Left forelimb (tissue), 1 donor: Measurements from ENCODE around the gene CCDC88C.

Experiments used
- DNase-seq: peaks from one replicate; pipeline ENCODE4 v3.0.0-alpha.2; 2018; ENCODE audit warnings: low spot score

CCDC88C gene

DNA sequence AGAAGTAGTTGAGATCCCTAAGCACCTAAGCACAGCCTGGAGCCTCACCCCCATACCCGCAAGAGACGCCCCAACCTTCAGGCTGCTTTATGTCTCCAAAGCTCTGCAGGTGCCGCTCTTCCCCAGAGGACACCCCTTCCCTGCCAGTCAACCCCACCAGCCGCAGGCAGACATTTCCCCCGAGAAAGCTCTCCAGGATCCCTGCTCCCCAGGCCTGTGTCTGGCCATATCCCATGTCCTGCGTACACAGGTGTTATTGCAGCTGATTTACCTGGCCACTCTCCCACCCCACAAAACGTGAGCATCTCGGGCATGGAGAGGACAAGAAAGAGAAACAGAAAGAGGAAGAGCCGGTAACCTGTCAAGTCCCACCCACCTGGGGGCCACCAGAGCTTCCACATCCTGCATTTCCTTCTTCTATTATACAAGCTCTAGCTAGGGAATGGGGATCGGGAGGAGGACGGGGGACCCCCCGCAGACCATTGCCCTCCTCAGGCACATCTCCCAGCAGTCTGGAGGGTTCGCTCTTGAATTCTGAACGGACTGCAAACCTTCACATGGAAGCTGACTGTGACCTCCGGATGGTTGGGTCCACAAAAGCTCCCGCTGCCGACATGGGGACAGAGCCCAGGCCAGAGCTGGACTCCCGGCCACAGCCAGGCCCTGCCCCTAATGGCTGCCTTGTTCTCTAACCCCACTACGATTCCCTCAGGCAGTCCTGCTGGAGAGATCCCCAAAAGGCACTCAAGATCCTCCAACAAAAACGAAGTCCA is 17.6 kb downstream of the CCDC88C start:
- no peak for DNase-seq

DNA sequence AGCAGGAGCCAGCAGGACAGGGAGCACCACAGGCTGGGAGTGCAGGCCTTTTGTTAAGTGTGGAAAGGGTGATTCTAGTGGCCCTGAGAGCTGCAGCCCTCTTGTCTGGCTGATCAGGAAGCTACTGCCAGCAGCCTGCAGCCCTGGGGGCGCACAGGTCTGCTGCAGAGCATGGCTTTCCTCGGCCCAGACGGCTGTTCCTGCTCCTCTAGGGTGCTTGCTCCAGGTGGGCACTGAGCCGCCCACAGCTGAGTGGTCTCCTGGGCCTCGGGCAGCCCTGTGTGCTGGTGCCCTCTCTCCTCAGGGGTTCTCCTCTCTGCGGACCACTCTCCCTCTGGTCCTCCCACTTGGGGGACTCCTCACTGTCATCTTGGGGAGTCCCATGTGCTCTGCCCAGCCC is 18.9 kb downstream of the CCDC88C start:
- DNase-seq = no peak

DNA sequence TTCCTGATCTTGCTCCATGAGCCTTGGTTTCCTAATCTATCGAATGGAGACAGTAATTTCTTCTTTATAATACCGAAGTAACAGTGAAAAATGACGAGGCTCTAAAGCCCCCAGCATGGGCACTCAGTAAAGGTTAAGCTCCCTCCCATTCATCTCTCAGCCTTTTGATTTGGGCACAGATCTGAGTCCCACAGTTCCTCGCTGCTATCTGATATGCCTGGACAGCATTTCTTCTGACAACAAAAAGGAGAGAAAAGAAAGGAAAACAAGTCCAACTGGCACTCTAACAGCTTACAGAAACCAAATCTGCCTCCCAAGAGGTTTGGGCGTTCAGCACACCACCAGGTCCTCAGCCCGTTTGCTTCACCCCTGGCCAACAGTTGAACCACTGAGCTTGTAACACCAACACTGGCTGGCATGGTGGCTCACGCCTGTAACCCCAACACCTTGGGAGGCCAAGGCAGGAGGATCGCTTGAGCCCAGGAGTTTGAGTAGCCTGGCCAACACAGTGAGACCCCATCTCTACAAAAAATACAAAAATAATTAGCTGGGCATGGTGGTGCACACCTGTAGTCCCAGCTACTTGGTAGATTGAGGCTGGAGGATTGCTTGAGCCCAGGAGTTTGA is 19.5 kb downstream of the CCDC88C start:
- DNase-seq = no peak

DNA sequence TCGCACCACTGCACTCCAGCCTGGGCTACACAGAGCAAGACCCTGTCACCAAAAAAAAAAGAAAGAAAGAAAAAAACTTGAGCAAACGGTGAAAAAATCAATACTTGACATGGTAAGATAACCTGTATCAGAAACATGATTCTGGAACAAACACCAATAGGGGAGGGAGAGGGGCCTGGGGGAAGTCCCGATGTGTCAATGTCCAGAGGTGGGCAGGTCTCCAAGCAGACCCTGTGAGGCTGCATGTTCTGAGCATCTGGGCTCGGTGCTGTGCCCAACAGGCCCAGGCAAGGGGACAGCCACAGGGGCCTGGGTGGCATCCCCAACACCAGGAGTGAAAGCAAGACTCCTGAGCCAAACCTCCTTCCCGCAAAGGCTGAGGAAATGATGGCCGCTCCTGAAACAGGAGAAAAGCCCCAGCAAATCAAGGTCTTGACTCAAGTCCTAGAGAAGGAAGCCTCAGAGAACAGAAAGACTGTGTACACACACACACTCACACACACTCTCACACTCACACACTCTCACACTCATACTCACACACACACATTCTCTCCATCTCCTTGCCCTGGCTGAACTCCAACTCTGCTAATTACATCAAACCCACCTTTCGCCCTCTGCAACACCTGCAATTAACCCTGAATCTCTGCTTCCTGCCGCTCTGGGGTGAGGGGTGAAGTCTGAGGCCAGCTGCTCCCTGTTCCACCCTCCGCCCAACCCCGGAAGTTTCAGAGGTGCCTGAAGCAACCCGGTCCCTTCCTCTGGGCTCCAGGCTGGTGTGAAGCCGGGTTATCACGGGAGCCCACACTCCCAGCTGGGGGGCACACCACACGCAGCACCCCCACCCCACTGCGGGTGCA is 20.4 kb downstream of the CCDC88C start:
- DNase-seq = no peak

DNA sequence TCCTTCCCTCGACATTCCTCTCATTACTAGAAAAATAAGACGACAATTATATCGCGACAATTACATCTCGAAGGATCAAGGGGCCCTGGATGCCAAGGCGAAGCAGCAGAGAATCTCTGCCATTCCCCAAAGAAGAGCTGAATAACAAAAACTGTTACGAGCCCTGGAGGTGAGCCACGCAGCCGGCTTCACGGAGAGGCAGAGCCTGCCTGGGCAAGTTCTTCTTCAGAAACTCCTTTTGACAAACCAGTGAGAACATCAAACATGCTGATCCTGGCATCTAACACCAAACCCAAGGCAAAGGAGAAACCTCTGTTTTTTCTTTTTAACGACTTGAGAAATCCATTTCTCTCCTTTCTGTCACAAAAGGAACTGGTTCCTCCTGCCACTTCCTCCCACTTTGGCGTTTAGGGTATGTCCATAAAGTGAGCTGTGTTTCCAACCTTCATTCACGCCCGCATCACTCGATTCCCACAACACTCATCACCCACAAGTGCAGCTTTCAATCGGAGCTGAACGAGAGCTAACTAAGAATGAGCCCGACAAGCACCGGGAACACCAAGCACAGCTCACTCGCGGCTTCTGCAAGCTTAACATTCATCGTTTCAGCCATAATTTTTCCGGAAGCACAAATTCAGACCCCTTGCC is 21.5 kb downstream of the CCDC88C start:
- DNase-seq = no peak

DNA sequence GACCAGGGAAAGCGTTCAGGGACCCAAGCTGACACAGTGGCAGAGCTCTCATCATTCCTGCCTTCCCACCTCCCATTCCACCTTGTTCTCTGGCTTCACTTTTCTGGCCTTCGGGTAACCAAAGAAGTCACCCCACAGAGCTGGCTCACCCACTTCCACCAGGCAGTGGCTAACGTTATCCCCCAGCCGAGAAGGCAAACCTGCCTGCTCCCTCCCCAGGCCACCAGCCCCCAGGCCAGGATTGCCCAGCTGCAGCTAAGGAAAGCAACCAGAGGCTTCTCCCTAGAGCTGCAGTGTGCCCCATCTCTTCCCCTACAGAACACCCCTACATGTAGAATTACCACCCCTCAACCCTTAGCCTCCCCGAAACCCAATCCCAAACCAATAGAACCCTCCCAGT is 22.2 kb downstream of the CCDC88C start:
- DNase-seq = no peak

DNA sequence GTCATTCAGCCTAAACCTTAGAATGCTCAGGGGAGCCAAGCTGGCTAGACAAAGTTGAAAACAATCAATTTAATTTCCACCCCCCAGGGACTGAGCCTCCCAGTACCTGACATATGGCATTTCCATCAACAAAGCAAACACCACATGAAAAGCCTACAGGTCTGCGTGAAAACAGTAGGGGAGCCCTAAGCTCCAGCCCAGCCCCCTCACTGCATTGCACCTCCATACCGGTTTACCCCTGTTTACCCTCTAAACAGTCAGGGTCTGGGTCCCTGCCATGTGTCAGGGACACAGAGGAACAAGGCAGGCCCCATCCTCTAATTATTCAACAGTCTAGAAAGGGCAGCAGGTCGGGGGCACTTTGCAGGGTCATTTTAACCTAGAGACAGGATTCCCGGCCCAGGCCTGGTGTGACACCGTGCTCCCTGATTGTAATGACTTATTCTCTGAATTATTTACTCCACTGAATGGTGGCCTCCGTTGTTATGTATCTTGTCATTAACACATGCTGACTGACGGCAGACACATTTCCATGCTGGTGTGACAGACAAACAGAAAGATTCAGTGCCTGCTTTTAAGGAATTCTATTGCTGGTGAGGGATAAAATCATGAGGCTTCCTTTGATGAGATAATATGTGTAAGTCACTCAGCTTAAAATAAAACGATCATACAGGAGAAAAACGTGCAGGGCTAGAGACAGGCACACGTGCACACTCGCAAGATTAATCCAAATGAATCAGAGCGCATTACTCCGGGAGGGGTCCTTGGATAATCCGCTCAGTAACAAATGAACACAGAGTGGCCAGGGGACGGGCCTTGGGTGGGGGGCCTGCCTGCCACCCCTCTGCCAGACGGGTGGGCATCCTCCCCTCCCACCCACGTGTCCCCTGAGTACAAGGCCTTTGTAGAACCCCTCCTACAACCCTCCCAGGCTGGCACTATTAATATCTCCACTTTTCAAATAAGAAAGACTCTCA is 23.2 kb downstream of the CCDC88C start:
- no peak for DNase-seq

DNA sequence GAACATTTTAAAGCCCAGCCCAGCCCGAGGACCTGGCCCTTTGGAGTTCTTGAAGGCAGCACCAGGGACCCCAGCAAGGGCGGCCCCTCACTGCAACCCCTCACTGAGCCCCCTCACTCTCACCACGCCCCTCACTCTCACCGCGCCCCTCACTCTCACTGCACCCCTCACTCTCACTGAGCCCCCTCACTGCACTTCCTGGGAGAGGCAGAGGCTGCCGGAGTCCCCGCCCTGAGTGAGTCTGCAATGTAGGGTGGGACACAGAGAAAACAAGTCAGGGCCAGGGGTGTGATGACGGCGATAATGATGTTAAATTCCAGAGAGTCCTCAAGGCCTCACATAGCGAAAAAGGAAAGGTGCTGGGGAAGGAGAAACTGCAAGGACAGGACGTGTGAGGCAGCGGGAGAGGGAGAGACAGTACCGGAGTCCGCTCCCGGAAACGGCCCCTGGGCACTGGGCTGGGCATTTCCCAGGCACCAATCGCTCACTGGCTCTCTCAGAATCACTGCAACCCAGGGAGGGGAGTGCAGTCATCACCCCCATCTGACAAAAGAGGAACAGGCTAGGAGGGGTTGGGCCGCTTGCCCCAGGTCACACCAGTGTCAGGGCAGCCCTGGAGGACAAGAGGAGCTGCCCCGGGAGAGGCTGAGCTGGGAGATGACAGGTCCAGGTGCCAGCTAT is 24.9 kb downstream of the CCDC88C start:
- DNase-seq = no peak

DNA sequence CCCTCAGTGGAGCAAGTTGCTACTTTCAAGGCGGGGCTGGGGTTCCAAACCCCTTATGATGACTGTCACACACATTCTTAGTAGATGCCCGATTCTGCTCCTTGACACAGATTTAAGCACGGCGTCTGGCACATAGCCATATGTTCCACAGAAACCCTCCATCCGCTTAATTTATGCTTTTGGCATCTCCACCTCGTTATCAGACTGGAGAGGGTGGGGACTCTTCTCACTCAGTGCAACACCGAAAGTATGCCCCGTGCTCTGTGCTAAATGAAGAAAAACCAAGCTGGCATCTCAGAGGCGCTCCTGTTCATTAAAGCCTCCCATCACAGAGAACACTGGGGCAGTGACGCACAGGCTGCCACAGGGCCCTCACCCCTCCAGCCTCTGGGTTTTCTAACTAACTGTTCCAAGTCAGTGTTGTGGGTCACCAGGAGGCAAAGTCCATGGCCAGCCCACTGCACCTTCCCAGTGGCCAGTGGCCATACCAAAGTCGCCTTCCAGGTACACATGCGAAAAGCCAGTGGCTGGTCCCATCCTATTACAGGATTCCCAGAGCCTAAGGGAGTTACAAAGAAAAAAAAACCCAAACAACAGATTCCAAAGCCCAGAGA is 27.3 kb downstream of the CCDC88C start:
- no peak for DNase-seq

DNA sequence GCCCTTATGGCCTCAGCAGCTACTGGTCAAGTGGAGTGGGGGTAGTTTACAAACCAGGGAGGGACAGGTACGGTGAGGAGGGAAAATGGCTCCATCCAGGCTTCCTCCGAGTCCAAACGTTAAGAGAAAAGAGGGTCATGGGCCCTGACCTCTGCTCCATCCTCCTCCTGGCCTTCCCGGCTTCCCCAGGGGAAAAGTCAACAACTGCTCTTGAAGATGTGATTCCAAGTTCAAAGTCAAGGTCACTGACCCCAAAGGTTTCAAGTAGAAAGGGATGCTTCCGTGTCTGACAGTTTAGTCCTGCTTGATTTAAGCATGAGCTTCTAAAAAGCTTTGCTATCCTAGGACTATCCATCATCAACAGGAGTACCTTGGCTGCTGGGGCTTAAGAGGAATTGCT is 28.5 kb downstream of the CCDC88C start:
- no peak for DNase-seq

DNA sequence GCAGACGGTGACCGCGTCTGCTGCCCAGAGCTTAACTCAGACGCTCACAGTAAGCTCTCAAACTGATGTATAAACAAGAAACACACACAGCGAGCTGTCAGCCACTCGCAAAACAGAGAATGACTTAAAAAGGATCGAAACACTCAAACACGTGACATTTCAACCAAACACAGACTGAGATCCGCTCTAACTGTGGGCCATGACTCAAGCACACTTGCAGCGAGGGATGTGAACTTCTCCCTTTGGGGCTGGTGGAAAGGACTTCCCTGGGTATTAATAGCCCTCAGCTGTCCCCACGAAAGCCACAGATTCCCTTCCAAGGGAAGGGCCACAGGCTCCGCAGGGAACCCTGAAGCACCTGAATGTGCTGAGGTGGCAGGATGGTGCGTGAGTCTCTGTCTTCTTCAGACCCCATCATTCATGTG is 29.1 kb downstream of the CCDC88C start:
- no peak for DNase-seq

DNA sequence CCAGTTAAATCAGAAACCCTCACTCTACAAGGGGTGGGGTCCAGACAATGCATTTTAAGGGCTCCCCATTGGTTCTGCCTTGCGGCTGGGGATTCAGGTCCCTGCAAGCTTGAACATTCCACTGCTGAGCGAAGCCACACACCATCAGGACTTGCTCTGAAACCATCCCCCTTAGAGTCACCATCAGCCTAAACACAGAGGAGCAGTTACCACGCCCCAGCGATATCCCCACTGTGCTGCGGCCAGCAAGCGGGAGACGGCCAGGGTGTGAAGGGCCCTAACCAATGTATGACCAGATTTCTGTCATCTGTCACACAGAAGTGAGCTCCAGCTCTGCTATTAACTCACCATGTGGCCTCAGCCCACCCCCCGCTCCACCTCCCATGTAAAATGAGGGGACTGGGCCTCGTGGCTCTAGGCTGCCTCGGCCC is 29.7 kb downstream of the CCDC88C start:
- DNase-seq = no peak

DNA sequence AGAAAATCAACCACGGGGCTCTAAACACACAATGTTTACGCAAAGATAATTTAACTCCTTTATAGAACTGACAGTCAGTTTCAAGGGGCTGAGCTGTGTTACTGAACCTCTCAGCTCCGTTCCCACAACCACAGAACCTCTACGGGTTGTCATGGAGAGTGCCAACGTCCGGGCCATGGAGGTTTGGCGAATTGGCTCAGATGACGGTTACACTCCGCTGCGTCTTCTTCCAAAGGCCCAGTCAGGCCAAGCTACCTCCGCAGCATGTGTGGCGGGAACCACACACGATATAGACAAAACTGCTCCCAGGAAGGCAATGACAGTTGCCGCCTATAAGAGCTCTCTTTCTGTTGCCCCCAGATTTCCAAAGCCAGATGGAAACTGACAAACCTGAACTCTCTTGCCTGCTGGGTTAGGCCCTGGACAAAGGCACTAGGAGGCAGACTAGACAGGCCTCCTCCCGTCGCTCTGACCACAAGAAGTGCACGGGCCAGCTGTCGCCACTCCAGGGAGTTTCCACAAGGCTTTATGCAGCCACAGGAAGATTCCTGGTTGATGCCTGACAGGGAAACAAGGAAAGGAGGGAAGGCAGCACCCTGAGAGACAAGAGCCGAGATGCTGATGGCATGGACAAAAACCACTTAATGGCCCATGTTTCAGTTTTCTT is 30.3 kb downstream of the CCDC88C start:
- no peak for DNase-seq

DNA sequence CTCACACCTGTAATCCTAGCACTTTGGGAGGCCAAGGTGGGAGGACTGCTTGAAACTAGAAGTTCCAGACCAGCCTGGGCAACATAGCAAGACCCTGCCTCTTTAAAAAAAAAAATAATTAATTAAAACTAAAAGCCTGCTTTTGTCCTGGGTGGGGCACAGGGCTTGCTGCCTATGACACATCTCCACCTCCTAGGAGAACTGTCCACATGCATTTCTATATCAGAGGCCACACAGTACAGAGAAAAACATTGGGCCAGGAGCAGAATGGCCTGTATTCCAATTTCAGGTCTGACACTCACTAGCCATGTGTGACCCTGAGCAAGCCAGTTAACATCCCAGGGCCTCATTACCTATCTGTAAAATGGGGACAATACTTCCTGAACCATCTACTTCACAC is 31.9 kb downstream of the CCDC88C start:
- no peak for DNase-seq

DNA sequence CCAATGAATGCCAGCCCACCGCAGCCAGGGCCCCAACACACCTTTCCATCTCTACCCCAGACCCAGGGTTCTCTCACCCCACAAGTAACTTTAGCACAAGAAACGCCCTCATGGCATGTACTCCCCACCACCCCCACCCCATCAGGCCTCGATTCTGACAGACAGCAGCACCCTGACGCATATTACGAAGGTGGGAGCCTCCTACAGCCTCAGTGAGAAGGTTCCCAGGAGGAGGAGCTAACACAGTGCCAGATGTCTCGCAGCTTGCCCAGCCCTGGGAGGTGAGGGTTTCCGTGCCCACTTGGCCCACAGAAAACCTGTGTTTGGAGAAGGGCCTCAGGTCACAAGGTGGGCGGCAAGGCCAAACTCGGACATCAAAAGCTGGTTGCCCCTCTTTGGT is 32.4 kb downstream of the CCDC88C start:
- DNase-seq = no peak

DNA sequence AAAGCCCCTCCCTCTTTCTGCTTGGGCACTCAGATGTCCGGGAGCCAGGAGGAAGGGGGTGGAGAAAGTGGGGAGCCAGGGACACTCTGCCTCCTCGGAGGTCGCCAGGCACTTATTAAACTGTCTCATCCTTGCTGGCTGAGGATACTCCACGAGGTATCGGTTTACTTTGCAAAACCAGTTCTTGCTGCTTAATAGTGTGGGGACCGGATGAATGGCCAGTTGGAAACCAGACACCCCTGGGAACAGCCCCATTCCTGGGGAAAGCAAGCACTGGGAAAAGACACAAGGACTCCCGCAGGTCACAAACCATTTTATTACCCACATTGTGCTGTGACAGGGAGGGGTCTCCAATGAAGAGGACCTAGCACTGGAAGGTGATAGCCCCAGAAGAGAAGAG is 34.2 kb downstream of the CCDC88C start:
- DNase-seq = no peak

DNA sequence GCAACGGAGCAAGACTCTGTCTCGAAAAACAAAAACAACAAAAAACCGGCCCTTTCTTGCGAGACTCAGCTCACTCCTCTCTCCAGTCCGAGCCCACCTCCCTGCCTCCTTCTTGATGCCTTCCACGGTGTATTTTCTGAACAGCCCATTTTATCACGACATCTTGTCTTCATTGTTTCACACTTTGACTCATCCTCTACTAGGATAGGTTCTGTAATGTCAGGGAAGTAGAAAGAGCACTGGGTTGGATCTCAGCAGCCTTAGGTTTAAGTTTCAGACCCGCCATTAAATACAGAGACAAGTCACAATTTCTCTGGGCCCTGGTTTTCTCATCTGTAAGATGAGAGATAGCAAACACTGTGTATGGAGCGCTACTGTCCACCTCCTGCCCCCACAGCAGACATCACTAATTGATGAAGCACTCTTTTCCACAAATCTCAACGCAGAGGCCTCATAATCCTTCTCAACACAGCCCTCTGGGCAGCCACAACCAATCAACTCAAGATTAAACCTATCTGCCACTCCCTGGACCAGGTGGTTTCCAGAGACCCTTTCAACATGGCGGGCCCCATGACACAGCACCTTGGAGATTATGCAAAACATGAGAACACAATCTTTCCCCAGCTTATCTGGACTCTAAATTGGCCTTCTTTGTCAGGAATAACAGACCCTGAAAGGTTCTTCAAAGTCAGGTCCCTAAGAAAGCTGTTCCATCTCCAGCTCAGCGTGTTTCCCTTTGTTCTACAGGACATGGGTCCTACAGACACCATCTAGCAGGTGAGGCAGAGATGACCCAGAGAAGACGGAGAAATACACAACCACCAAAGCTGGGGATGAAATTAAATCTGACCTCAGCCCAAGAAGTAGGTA is 35.6 kb downstream of the CCDC88C start:
- no peak for DNase-seq

DNA sequence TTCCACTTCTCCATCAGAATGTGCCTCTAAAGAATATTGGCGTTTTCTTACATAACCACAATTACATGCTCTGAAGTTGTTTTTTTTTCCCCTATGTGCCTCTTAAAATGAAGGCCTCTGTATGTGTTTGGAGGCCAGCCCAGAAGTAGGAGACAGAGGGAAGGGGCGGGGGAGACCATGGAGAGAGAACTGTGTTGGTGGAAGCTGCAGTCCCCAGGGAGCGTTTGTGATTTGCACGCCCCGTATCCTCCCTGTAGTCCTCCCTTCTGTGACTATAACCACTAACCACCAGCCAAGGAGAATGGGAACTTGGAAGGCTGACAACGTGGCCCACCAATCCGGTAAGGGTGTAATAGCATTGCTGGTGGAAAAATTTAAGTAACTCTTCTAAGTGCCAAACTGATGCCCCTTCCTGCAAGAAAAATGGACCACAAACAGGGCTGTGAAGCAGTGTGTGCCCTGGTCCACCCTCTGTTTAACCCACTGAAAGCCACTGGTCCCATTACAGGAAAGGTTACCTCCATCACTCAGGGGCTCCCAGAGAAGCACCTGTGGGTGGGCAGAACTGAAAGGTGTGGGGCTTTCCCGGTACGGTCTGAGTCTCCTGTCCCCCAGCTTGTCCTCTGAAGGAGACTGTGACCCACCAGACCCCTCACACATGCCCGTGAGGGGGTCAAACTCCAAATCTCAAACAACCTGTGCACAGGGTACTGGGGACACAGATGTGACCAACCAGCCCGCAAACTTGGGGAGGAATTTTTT is 36.8 kb downstream of the CCDC88C start:
- no peak for DNase-seq
